COR-L47 (cell line): ENCODE results near the gene SLC13A2.

Experiments used
- DNase-seq: peaks from one replicate; lab custom pipeline; 2025; lab: John Stamatoyannopoulos, UW

The SLC13A2 gene

GRCh38 chr17:28492352-28493310, 19.2 kb downstream of the SLC13A2 start:
- DNase-seq: no peak

GRCh38 chr17:28493460-28493859, 20.0 kb downstream of the SLC13A2 start:
- no peak for DNase-seq

DNA sequence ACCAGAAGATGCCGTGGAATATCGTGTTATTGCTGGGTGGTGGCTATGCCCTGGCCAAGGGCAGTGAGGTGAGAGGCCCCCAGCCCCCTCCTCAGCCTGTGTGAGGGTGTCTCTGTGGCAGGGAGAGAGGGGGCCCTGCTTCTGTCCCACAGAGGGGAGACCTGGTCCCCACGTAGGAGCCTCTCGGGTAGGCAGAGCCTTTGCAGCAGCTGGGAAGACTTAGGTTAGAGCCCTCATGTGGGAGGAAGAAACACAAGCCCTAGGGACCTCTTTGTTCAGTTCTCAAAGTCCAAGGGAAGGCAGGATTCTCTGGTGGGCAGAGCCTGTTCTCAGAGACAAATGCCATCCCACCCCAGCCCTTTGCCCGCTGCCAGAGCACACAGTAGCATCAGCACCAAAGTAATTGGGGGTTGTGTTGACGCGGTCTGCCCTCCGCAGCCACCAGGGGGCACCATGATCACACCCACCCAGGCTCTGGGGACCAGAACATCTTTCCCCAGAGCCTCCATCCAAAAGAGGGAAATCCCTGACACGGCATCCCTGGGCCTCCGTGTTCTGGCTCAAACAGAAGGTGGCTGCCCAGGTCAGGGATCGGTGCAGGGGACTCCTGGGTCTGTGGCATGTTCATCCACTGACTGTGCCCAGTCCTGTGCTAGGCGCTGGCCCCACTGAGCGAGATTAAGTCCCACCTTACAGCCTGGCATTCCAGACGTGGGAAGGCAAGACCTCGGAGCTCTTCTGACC, 21.2 kb downstream of the SLC13A2 start:
- DNase-seq: peak; percentile 54

- no peak for DNase-seq
Measured at GRCh38 chr17:28495635-28496034, 22.2 kb downstream of the SLC13A2 start.

DNA sequence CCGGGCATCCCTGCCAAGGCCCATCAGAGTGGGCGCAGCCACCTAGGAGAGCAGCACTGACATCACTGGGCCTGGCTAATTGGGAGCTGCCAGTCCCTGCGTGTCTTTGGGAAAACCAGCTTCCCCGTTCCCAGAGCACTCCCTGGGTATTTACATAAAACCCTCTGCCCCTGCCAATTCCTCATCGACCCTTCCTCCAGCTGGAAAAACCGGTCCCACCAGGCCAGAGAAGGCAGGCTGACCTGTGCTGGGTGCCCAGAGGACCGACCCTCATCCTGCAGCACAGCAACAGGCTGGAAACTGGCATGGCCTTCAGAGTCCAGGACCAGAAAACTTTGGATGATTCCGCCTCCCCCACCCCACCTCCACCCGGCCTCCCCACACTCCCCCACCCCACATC, 24.5 kb downstream of the SLC13A2 start:
- DNase-seq: peak; percentile 60

DNA sequence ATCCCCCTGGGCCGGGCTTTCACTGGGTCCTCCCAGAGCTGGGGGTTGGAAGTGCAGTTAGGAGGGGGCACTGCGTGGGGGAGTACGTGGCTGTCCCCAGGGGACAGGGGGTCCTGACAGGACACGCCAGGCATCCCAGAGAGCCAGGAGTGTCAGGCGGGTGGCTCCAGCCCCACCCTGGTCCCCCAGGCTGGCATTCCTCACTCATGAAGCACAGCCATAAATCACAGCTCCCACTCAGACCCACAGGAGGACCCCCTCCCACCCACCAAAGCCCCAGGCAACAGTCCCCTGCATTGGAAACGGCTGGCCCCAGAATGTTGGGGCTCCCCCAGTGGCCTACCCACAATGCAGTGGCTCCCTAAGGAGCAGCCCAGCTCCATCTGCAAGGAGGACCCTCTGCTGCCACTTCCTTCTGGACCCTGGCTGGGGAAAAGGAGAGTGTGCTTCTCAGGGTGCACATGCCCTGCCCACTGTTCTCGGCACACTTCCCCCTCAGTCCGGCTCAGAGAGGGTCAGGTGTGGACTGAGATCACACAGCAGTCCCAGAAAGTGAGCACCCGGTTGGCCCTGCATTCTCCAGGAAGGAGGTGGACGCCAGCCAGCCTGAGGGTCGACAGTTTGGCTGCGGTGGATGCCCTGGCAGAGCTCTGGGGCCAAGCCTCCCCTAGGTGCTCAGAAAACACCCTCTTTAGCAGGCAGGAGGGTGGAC, 25.4 kb downstream of the SLC13A2 start:
- DNase-seq: no peak

DNA sequence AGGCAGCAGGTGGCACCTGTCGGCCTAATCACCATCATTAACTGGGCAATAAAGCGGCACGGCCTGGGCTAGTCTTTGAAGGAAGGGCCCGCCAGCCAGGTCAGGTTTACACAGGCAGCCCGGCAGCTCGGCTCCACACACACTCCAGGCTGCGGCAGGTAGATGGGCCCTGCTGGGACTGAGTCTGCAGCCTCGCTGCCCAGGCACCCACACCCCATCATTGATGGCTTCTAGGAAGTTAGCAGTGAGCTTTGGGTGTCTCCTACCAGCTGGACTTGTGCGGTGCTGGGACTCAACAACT, 25.9 kb downstream of the SLC13A2 start:
- DNase-seq: peak; percentile 68

DNA sequence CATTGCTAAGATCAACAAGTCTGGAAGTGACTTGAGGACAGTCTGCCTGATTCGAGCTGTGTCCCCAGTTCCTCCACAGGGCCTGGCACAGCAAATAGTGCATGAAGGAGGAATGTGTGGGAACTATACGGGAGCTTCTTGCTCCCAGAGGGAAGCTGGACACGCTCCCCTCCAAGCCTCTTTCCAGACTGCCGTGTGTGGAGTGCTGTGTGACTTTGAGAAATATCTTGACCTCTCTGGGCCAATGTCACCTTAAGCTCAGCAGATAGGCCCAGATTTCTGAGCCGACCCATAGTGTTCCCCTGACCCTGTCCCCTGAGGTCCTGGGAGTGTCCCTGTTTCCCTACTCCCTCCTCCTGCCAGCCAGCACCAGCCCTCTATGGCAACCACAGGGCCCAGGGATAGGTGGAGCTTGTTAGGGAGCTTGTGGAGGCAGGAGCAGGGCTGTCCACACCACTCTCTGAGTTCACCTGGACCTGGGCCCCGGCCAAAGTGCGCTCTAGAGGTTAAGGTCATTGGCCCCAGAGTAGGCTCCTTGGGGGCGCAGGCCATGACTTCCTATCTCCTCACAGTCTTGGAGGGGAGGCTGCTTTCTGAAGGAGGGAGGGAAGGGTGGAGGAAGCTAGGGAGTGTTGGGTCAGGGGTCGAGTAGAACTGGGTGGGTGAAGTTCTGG, 26.4 kb downstream of the SLC13A2 start:
- DNase-seq: no peak

DNA sequence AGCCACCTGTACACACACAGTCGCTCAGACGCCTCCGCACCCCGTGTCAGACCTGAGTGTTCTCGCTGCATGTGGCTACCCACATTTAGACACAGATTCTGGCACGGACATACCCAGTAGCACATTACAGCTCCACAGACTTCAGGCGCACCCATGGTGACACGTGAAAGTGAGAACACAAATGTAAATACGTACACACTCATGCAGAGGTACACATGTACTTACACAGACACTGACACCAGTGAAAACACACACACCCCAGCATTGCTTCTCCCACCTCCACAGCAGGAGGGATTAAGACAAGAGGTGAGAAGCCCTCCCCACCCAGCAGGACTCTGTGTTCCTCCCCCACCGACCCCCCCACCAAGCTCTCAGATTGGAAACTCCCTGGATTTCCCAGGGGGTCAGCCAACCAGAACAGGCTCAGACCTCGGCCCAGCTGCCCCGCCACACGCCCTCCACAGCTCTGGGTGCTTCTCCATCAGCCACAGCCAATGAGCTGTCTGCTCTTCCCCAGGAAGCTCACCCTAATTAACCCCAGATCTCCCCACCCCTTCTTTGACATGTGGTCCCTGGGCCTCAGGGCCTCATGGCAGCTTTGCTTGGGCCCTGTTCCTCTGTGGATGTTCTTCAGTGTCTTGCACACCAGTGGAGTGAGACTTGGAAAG, 27.4 kb downstream of the SLC13A2 start:
- DNase-seq: no peak

GRCh38 chr17:28501421-28502284, 28.2 kb downstream of the SLC13A2 start:
- DNase-seq: no peak

- DNase-seq: no peak
Measured at GRCh38 chr17:28503420-28503819, 30.0 kb downstream of the SLC13A2 start.

- DNase-seq: no peak
Measured at GRCh38 chr17:28505986-28506665, 32.7 kb downstream of the SLC13A2 start, which contains the start of gene FOXN1. TSS of gene FOXN1 (plus strand) at chr17:28506348. CDS start at chr17:28523970, 17,622 bp downstream.

DNA sequence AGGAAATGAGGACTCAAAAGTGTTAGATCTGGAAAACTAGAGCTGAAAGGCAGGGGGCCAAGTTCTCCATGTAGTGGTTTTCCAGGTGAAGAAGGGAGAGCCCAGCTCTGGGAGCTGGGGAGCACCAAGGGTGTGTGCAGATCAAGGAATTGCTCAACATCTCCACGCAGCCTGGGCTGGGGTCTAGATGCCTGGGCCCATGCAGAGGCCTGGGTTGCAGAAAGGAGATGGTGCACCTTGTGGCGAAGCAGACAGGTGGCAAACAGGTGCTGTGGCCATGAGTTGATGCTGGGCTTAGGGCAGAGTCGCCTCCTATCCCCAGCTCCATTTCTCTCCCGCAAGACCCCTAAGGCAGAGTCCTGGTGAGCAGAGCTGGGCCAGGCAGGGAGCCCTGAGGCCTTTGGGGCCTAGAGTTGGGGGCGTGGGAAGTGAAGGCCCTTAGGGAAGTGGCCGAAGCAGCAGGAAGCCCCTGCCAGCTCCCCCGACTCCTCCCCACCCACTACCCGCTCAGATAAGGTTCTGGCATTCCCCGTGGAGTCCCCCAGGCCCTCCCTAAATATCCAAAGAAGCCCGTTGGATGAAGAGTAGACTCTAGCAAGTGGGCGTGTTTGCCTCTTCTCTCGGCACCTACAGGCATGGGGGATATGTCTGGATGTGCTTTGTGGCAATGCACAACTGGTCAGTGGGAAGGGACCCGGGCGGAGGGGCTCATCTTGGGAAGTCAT, 33.5 kb downstream of the SLC13A2 start:
- DNase-seq: no peak

DNA sequence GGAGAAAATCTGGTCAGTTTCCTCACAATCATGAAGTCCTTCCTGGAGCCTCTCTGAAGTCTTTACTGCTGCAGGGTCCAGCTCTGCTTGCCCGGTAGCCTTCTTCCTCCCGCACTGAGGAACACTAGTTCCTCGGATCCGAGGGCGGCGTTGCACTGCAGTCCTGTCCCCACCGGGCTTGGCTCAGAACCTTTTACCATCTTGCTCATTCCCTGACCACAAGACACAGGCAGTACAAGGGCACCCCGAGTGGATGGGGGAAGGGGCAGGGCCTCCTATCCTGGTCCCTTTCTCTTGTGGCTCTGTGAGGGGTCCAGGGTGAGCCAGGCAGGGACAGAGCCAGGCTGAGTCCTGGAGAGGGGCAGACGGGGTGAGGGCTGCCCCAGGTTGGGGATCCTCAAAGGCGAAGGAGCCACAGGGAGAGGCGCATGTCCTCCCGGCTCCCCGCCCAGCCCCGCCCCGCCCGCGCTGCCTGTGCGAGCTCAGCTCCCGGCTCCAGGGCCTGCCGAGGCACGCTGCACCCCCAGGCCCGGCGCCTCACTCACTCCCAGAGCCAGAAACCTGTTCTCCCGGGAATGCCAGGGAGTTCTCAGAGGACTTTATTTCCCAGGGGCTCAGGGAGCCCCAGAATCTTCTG, 34.2 kb downstream of the SLC13A2 start:
- DNase-seq: no peak

DNA sequence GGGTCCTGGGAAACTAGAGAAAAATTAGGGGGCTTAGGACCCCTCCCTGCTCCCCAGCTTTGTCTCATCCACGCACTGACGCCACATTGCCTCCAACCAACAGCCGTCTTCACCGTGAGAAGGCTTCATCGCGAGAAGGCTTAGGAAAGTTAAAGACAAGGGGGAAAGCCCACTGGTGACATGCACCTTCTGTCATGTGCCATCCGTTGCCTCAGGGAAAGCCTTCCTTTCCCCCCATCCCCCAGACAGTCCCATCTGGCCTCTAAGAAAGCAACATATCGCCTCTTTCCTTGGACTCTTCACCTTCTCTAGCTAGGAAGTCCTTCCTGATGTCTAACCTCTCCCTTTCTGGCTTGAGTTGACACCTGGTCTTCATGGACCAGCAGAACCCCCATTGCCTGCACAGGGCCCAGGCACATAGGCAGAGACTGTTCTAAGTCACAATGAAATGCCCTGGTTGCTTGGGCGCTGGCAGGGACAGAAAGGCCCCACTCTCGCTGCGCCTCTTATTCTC, 34.8 kb downstream of the SLC13A2 start:
- no peak for DNase-seq

GRCh38 chr17:28509789-28510188, 36.3 kb downstream of the SLC13A2 start:
- DNase-seq: no peak

GRCh38 chr17:28511858-28512461, 38.5 kb downstream of the SLC13A2 start:
- DNase-seq: no peak

DNA sequence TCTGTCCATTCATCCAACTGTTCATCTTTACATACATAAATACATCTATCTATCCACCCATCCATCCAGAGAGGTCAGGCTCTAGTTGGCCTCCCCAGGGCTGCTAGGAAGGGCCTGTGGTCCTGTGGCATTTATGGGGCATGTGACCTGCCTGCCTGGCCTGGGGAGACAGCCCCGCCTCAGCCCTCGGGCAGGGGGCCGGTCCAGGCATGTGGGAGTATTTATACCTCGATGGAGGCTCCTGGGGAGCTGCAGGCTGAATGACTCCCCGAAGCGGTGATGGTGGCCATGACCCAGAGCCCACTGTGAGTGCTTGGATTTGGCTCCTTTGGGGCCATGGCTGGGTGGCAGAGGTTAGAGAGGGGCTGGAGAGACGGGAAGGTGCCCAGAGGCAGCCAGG, 40.0 kb downstream of the SLC13A2 start:
- no peak for DNase-seq
